ENCODE data around the gene EPB41L1. TPM values are rescaled to one million over a fixed set of nuclear protein-coding genes. Genes with fewer than 3 reads are reported as not detected.

Gene EPB41L1
- polyA plus RNA-seq, 4 donors = 10.5 to 26.5 (median 12.6) TPM

DNA sequence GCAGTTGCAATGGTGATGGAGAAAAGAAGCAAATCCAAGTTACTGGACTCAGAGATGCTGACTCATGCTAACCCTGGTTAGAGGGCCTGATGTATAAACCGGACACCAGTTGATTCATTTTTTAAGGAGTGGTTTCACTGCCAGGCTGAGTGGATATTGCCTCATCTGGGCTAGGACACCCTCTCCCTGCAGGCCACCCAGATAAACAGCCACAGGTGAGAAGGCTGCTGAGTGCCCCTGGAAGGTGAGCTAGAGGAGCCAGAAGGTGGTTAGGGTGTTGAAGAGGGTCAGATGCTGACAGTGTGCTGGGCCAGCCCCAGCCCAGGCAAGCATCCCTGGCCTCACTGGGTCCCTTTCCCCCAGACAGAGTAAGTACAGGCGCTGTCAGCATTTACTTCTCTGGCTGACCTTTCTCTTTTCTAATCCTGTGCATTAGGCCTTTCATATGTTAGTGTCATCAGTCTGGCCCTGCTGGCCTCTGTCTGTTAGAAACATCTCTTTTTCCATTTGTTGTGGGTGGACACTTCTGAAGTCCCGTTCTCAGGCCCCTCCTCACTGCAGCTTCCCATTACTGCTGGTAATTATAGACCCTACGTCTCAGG, 13.5 kb downstream of the EPB41L1 start:
- DNase-seq = no peak
- no peak for FAIRE-seq
- no peak overlapping the region for H3K27ac ChIP-seq (ENCODE audit: low read depth in 1 of 3, low read length in 2 of 3)
- no peaks in the 10 kb centered on the region for H3K9me3 ChIP-seq (ENCODE audit: control insufficient read depth in 2 of 2, insufficient read depth in 1 of 2, low read depth in 1 of 2, low read length in 1 of 2)
- H3K4me1 ChIP-seq (ENCODE audit: control insufficient read depth in 3 of 3, insufficient read depth in 2 of 3, low read depth in 1 of 3, low read length in 2 of 3) = no peaks in the 10 kb centered on the region
- H3K36me3 ChIP-seq (ENCODE audit: control insufficient read depth in 3 of 3, insufficient read depth in 2 of 3, low read depth in 1 of 3, low read length in 3 of 3) = peaks cover 0 to 6% (median 0%) of the 10 kb centered on the region in 3 donors
- no peaks in the 10 kb centered on the region for H3K27me3 ChIP-seq (ENCODE audit: control insufficient read depth in 3 of 3, insufficient read depth in 3 of 3, low read length in 3 of 3)
- WGBS, 3 donors = 68 to 85% (median 85%) methylated on average over 4 of the region's 4 CpGs
- no peak overlapping the region for H3K4me3 ChIP-seq (ENCODE audit: low read depth in 1 of 3, low read length in 3 of 3)

DNA sequence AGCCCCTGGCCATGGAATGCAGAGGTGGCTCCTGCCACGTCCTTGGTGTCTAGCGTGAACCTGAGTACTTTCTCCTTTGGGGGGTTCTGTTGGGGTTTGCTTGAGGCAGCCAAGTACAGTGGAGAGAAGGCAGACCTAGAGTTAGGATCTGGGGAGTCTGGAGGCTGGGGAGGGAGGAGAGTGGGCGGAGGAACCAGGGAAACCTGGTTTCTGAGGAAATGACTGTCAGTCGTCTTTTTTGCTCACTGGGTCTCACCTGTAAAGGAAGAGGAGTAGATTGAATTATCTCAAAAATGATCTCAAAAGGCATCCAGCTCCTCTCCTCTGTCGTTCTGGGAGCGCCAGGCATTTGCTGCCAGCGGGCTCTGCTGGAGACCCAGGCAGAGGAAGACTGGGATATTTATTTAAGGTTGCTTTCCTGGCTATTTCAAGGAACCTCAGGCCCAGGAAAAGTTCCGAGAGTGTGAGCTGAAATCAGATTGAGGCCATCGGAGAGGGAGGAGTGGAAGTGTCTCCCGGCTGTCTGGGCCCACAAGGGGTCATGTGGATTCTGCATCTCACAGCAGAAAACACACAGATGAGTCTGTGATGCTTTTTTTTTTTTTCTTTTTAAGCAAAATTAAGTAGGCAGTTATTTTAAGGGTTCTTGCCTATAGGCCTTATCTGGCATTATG, 16.1 kb downstream of the EPB41L1 start:
- Histone ChIP-seq H3K36me3 (ENCODE audit: control insufficient read depth in 3 of 3, insufficient read depth in 2 of 3, low read depth in 1 of 3, low read length in 3 of 3) (peaks cover 0 to 15% (median 0%) of the 10 kb centered on the region in 3 donors), H3K4me1 (ENCODE audit: control insufficient read depth in 3 of 3, insufficient read depth in 2 of 3, low read depth in 1 of 3, low read length in 2 of 3) (no peaks in the 10 kb centered on the region), H3K9me3 (ENCODE audit: control insufficient read depth in 2 of 2, insufficient read depth in 1 of 2, low read depth in 1 of 2, low read length in 1 of 2) (no peaks in the 10 kb centered on the region), H3K27ac (ENCODE audit: low read depth in 1 of 3, low read length in 2 of 3) (no peak overlapping the region), H3K27me3 (ENCODE audit: control insufficient read depth in 3 of 3, insufficient read depth in 3 of 3, low read length in 3 of 3) (no peaks in the 10 kb centered on the region), H3K4me3 (ENCODE audit: low read depth in 1 of 3, low read length in 3 of 3) (no peak overlapping the region)
- 83 to 88% (median 84%) methylated on average over 10 of the region's 10 CpGs for WGBS, 3 donors
- no peak for FAIRE-seq
- DNase-seq = no peak

DNA sequence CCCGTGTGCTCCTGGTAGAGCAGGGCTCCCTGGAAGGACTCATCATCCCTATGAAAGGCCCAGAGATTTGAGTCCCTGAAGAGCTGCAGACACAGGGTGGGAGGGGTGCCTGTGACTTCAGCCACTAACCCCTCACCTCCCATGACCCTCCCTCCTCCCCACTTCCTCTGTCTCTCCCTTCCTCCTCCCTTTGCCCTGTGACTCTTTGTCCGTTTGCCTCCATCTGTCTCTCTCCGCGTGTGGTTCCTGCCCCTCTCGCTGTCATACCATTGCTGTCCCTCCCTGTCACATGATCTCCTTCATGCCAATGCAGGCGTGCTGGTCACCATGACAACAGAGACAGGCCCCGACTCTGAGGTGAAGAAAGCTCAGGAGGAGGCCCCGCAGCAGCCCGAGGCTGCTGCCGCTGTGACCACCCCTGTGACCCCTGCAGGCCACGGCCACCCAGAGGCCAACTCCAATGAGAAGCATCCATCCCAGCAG, 19.0 kb downstream of the EPB41L1 start:
- peak in 1 of 2 donors; percentile 64 for DNase-seq
- peaks cover 0 to 37% (median 0%) of the 10 kb centered on the region in 3 donors for H3K36me3 ChIP-seq (ENCODE audit: control insufficient read depth in 3 of 3, insufficient read depth in 2 of 3, low read depth in 1 of 3, low read length in 3 of 3)
- WGBS, 3 donors = 42 to 70% (median 57%) methylated on average over 11 of the region's 11 CpGs
- FAIRE-seq = no peak
- H3K27ac ChIP-seq (ENCODE audit: low read depth in 1 of 3, low read length in 2 of 3) = no peak overlapping the region
- H3K4me1 ChIP-seq (ENCODE audit: control insufficient read depth in 3 of 3, insufficient read depth in 2 of 3, low read depth in 1 of 3, low read length in 2 of 3) = no peaks in the 10 kb centered on the region
- H3K9me3 ChIP-seq (ENCODE audit: control insufficient read depth in 2 of 2, insufficient read depth in 1 of 2, low read depth in 1 of 2, low read length in 1 of 2) = no peaks in the 10 kb centered on the region
- H3K27me3 ChIP-seq (ENCODE audit: control insufficient read depth in 3 of 3, insufficient read depth in 3 of 3, low read length in 3 of 3) = no peaks in the 10 kb centered on the region
- H3K4me3 ChIP-seq (ENCODE audit: low read depth in 1 of 3, low read length in 3 of 3) = no peak overlapping the region

DNA sequence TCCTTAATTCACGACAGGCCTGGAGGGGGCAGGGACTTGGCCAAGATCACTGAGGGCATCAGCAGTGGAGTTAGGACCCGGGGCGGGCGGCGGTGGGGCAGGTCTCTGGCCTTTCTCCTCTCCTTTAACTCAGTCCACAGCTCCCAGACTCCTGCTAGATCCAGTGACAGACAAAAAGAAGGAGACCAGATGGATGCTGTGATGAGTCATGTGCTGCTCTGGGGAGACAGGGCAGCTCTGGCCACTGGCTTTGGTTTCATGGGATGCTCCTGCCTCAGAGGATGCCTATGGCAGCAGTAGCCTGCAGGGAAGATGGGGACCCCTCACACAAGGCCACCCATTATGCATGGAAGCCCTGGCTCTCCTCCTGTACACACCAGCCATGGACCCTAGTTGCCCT, 20.5 kb downstream of the EPB41L1 start:
- Histone ChIP-seq H3K36me3 (ENCODE audit: control insufficient read depth in 3 of 3, insufficient read depth in 2 of 3, low read depth in 1 of 3, low read length in 3 of 3) (peaks cover 0 to 46% (median 0%) of the 10 kb centered on the region in 3 donors), H3K27me3 (ENCODE audit: control insufficient read depth in 3 of 3, insufficient read depth in 3 of 3, low read length in 3 of 3) (no peaks in the 10 kb centered on the region), H3K9me3 (ENCODE audit: control insufficient read depth in 2 of 2, insufficient read depth in 1 of 2, low read depth in 1 of 2, low read length in 1 of 2) (no peaks in the 10 kb centered on the region), H3K4me3 (ENCODE audit: low read depth in 1 of 3, low read length in 3 of 3) (no peak overlapping the region), H3K27ac (ENCODE audit: low read depth in 1 of 3, low read length in 2 of 3) (no peak overlapping the region), H3K4me1 (ENCODE audit: control insufficient read depth in 3 of 3, insufficient read depth in 2 of 3, low read depth in 1 of 3, low read length in 2 of 3) (no peaks in the 10 kb centered on the region)
- DNase-seq = no peak
- no peak for FAIRE-seq
- WGBS, 3 donors = 84 to 91% (median 87%) methylated on average over 5 of the region's 5 CpGs

DNA sequence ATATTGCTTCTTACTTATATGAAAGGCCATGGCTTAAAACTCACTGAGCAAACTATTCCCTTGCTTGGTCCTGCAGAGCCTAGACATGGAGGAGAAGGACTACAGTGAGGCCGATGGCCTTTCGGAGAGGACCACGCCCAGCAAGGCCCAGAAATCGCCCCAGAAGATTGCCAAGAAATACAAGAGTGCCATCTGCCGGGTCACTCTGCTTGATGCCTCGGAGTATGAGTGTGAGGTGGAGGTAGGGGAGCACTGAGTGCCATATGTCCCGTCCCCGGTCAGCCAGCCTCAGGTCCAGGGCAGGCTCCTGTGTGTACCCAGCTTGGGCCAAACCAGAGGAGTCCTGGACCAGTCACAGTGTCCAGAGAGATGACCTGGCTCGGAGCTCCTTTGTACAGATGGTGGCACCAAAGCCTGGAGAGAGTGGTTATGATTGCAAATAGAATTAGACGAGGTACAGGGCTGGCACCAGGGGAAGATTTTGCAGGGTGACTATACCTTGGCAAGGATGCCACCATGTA, 21.0 kb downstream of the EPB41L1 start:
- peaks cover 0 to 49% (median 0%) of the 10 kb centered on the region in 3 donors for H3K36me3 ChIP-seq (ENCODE audit: control insufficient read depth in 3 of 3, insufficient read depth in 2 of 3, low read depth in 1 of 3, low read length in 3 of 3)
- H3K4me1 ChIP-seq (ENCODE audit: control insufficient read depth in 3 of 3, insufficient read depth in 2 of 3, low read depth in 1 of 3, low read length in 2 of 3) = no peaks in the 10 kb centered on the region
- no peaks in the 10 kb centered on the region for H3K9me3 ChIP-seq (ENCODE audit: control insufficient read depth in 2 of 2, insufficient read depth in 1 of 2, low read depth in 1 of 2, low read length in 1 of 2)
- FAIRE-seq (no peak), DNase-seq (no peak)
- H3K4me3 ChIP-seq (ENCODE audit: low read depth in 1 of 3, low read length in 3 of 3) = no peak overlapping the region
- 87 to 91% (median 89%) methylated on average over 10 of the region's 10 CpGs for WGBS, 3 donors
- no peaks in the 10 kb centered on the region for H3K27me3 ChIP-seq (ENCODE audit: control insufficient read depth in 3 of 3, insufficient read depth in 3 of 3, low read length in 3 of 3)
- H3K27ac ChIP-seq (ENCODE audit: low read depth in 1 of 3, low read length in 2 of 3) = no peak overlapping the region

DNA sequence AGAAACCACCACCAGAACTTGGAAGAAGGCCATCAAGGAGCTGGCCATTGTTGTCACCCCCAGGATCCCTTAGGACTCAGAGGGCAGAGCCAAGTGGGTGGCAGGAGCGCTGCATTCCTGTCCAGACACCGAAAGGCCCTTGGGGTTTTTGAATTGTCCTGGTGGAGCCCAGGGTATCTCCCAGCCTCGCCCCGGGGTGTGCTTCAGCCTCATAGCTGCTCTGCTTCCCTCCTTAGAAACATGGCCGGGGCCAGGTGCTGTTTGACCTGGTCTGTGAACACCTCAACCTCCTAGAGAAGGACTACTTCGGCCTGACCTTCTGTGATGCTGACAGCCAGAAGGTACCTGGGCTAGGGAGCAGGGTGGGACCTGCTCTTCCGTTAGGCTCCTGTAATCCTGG, 23.2 kb downstream of the EPB41L1 start:
- no peaks in the 10 kb centered on the region for H3K27me3 ChIP-seq (ENCODE audit: control insufficient read depth in 3 of 3, insufficient read depth in 3 of 3, low read length in 3 of 3)
- peak in 1 of 2 donors; percentile 27 for DNase-seq
- WGBS, 3 donors = 85 to 96% (median 94%) methylated on average over 7 of the region's 7 CpGs
- FAIRE-seq = no peak
- H3K27ac ChIP-seq (ENCODE audit: low read depth in 1 of 3, low read length in 2 of 3) = no peak overlapping the region
- no peaks in the 10 kb centered on the region for H3K4me1 ChIP-seq (ENCODE audit: control insufficient read depth in 3 of 3, insufficient read depth in 2 of 3, low read depth in 1 of 3, low read length in 2 of 3)
- H3K9me3 ChIP-seq (ENCODE audit: control insufficient read depth in 2 of 2, insufficient read depth in 1 of 2, low read depth in 1 of 2, low read length in 1 of 2) = no peaks in the 10 kb centered on the region
- H3K4me3 ChIP-seq (ENCODE audit: low read depth in 1 of 3, low read length in 3 of 3) = no peak overlapping the region
- H3K36me3 ChIP-seq (ENCODE audit: control insufficient read depth in 3 of 3, insufficient read depth in 2 of 3, low read depth in 1 of 3, low read length in 3 of 3) = peaks cover 0 to 56% (median 0%) of the 10 kb centered on the region in 3 donors

DNA sequence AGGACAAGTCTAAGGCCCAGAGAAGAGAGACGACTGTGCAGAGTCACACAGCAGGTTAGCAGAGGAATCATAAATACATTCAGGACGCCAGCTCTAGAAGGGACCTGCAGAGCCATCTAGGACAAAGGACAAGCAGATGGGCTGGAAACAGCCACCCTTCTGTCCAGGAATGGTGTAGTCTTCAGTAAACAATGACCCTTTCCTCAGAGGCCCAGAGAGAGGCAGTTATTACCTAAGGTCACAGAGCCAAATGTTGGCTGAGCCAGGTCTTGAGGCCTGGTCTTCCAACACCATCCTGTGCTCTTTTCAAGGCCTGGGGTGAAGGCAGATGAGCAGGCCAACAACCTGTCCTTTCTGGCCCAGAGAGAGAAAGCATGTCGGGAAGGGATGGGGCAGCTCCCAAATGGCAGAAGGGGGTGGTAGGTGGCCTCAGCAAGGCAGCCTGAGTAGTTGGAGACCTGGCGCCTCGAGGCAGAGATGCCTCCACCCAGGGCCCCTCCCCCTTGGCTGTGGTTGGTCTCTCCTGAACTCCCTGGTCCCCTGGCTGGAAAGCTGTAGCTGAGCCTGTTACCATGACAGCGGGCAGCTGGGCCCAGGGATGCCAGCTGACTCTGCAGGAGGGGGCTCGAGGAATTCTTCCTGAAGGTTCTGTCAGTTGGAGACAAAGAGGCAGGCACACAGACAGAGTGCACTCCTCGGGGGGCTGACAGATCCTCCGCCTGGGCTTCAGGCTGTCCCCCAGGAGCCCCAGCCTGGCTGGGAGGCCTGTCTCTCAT, 24.8 kb downstream of the EPB41L1 start:
- H3K36me3 ChIP-seq (ENCODE audit: control insufficient read depth in 3 of 3, insufficient read depth in 2 of 3, low read depth in 1 of 3, low read length in 3 of 3) = peaks cover 0 to 64% (median 0%) of the 10 kb centered on the region in 3 donors
- DNase-seq (no peak), FAIRE-seq (no peak)
- no peaks in the 10 kb centered on the region for H3K9me3 ChIP-seq (ENCODE audit: control insufficient read depth in 2 of 2, insufficient read depth in 1 of 2, low read depth in 1 of 2, low read length in 1 of 2)
- H3K4me3 ChIP-seq (ENCODE audit: low read depth in 1 of 3, low read length in 3 of 3) = no peak overlapping the region
- H3K27ac ChIP-seq (ENCODE audit: low read depth in 1 of 3, low read length in 2 of 3) = no peak overlapping the region
- no peaks in the 10 kb centered on the region for H3K27me3 ChIP-seq (ENCODE audit: control insufficient read depth in 3 of 3, insufficient read depth in 3 of 3, low read length in 3 of 3)
- WGBS, 3 donors = 84 to 90% (median 86%) methylated on average over 9 of the region's 9 CpGs
- H3K4me1 ChIP-seq (ENCODE audit: control insufficient read depth in 3 of 3, insufficient read depth in 2 of 3, low read depth in 1 of 3, low read length in 2 of 3) = peaks cover 0 to 3% (median 0%) of the 10 kb centered on the region in 3 donors

DNA sequence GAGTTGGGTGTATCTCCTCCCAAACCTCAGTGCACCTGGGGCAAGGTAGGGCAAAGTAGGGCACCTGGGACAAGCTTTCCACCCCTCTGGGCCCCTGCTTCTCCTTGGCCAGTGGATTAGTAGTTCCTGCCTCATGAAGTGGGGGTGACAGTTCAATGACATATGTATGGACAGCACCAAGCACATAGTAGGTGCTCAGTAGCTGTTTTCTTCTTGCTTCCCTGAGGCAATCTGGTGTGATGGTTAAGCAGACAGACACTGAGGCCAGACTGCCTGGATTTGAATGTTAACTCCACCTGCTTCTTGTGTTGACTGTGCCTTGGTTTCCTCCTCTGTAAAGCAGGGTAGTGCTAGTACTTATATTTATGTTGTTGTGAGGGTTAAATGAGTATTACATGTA, 25.8 kb downstream of the EPB41L1 start:
- Histone ChIP-seq H3K9me3 (ENCODE audit: control insufficient read depth in 2 of 2, insufficient read depth in 1 of 2, low read depth in 1 of 2, low read length in 1 of 2) (no peaks in the 10 kb centered on the region), H3K27ac (ENCODE audit: low read depth in 1 of 3, low read length in 2 of 3) (no peak overlapping the region), H3K4me3 (ENCODE audit: low read depth in 1 of 3, low read length in 3 of 3) (no peak overlapping the region), H3K36me3 (ENCODE audit: control insufficient read depth in 3 of 3, insufficient read depth in 2 of 3, low read depth in 1 of 3, low read length in 3 of 3) (peaks cover 0 to 63% (median 0%) of the 10 kb centered on the region in 3 donors), H3K4me1 (ENCODE audit: control insufficient read depth in 3 of 3, insufficient read depth in 2 of 3, low read depth in 1 of 3, low read length in 2 of 3) (peaks cover 0 to 3% (median 0%) of the 10 kb centered on the region in 3 donors), H3K27me3 (ENCODE audit: control insufficient read depth in 3 of 3, insufficient read depth in 3 of 3, low read length in 3 of 3) (no peaks in the 10 kb centered on the region)
- DNase-seq = no peak
- FAIRE-seq = no peak
